Stimulated activated CD8-positive, alpha-beta memory T cell treated with anti-CD3 and anti-CD28 coated beads, Interleukin-15, amount 100 ng/mL, for 24 hours (primary cell): ENCODE data around the gene TBCA.

Source experiments
- DNase-seq: peaks from one replicate; pipeline ENCODE4 v3.0.0-alpha.2; 2020; ENCODE audit warnings: low read depth

TBCA gene

GRCh38 chr5:77642738-77643653, 133.1 kb downstream of the TBCA start:
- no peak for DNase-seq

- DNase-seq, result no peak
Observed at GRCh38 chr5:77641963-77642737, 134.0 kb downstream of the TBCA start.

- no peak for DNase-seq
Observed at GRCh38 chr5:77641397-77641943, 134.7 kb downstream of the TBCA start.
